Measurements from ENCODE around the gene NDP. TPM values are rescaled to one million over a fixed set of nuclear protein-coding genes. Genes with fewer than 3 reads are reported as not detected.

The NDP gene
- total RNA-seq, 6 experiments from 2014 or later: 0.09 to 0.31 TPM; not detected in 4

- H3K4me3 Mint-ChIP-seq: no peak overlapping the region
- H3K4me1 Mint-ChIP-seq (ENCODE audit: low read depth): no peaks in the 10 kb centered on the region
- no peak overlapping the region for H3K27ac Mint-ChIP-seq
- H3K9me3 Mint-ChIP-seq: no peaks in the 10 kb centered on the region
- no peak for DNase-seq
- no peaks in the 10 kb centered on the region for H3K36me3 Mint-ChIP-seq (ENCODE audit: low read depth)
- no peak for TF ChIP-seq CTCF (IDR thresholded peaks at IDR 0.05)
- no peaks in the 10 kb centered on the region; the same call in 1 of the 2 replicates for H3K27me3 Mint-ChIP-seq (ENCODE audit: insufficient read depth)
Observed at GRCh38 chrX:43985511-43985910, 12.3 kb upstream of the NDP start.

- peaks cover 22% of the 10 kb centered on the region for H3K4me1 Mint-ChIP-seq (ENCODE audit: low read depth)
- TF ChIP-seq CTCF (IDR thresholded peaks at IDR 0.05): no peak
- H3K36me3 Mint-ChIP-seq (ENCODE audit: low read depth): no peaks in the 10 kb centered on the region
- no peak overlapping the region for H3K4me3 Mint-ChIP-seq
- H3K9me3 Mint-ChIP-seq: no peaks in the 10 kb centered on the region
- DNase-seq: no peak
- no peaks in the 10 kb centered on the region; the same call in 1 of the 2 replicates for H3K27me3 Mint-ChIP-seq (ENCODE audit: insufficient read depth)
- H3K27ac Mint-ChIP-seq: no peak overlapping the region
Observed at GRCh38 chrX:43978226-43978625, 5.0 kb upstream of the NDP start.

- Mint-ChIP-seq H3K9me3 (no peaks in the 10 kb centered on the region), H3K27me3 (ENCODE audit: insufficient read depth) (no peaks in the 10 kb centered on the region; the same call in 1 of the 2 replicates), H3K36me3 (ENCODE audit: low read depth) (no peaks in the 10 kb centered on the region)
Observed at GRCh38 chrX:43976205-43976604, 3.0 kb upstream of the NDP start.

GRCh38 chrX:43975796-43976195 lies 2.6 kb upstream of the NDP start:
- H3K9me3 Mint-ChIP-seq: no peaks in the 10 kb centered on the region
- peaks cover 38% of the 10 kb centered on the region for H3K4me1 Mint-ChIP-seq (ENCODE audit: low read depth)
- no peak for DNase-seq
- no peak overlapping the region for H3K27ac Mint-ChIP-seq
- H3K27me3 Mint-ChIP-seq (ENCODE audit: insufficient read depth): no peaks in the 10 kb centered on the region
- no peaks in the 10 kb centered on the region for H3K36me3 Mint-ChIP-seq (ENCODE audit: low read depth)
- TF ChIP-seq CTCF (IDR thresholded peaks at IDR 0.05): no peak
- H3K4me3 Mint-ChIP-seq: no peak overlapping the region

More at GRCh38 chrX:43976205-43976604, 3.0 kb upstream of the NDP start:
- Mint-ChIP-seq H3K27ac (no peak overlapping the region), H3K4me1 (ENCODE audit: low read depth) (peaks cover 36% of the 10 kb centered on the region), H3K4me3 (no peak overlapping the region)
- DNase-seq: no peak
- TF ChIP-seq CTCF (IDR thresholded peaks at IDR 0.05): no peak

GRCh38 chrX:43974741-43975465 lies 1.7 kb upstream of the NDP start:
- Mint-ChIP-seq H3K4me1 (ENCODE audit: low read depth) (peaks cover 47% of the 10 kb centered on the region), H3K4me3 (no peak overlapping the region), H3K27ac (no peak overlapping the region), H3K9me3 (no peaks in the 10 kb centered on the region), H3K36me3 (ENCODE audit: low read depth) (no peaks in the 10 kb centered on the region), H3K27me3 (ENCODE audit: insufficient read depth) (no peaks in the 10 kb centered on the region)
- no peak for TF ChIP-seq CTCF (IDR thresholded peaks at IDR 0.05)
- DNase-seq: no peak
